NCI-H510A treated with DMSO at 0.1 percent for 48 hours (cell line): ENCODE results near the gene HK1.

Source experiments
- DNase-seq: peaks from one replicate; lab custom pipeline; 2025; lab: John Stamatoyannopoulos, UW

HK1 gene

GRCh38 chr10:69375307-69376151, 97.2 kb downstream of the HK1 start:
- peak; percentile 46 for DNase-seq

- no peak for DNase-seq
Observed at GRCh38 chr10:69376662-69377061, 98.4 kb downstream of the HK1 start.

GRCh38 chr10:69377191-69377590, 98.9 kb downstream of the HK1 start:
- no peak for DNase-seq

- no peak for DNase-seq
Observed at GRCh38 chr10:69377933-69378332, 99.6 kb downstream of the HK1 start.

GRCh38 chr10:69379800-69380199, 101.5 kb downstream of the HK1 start:
- no peak for DNase-seq

- no peak for DNase-seq
Observed at GRCh38 chr10:69382382-69383117, 104.3 kb downstream of the HK1 start.

- DNase-seq: no peak
Observed at GRCh38 chr10:69383558-69383957, 105.3 kb downstream of the HK1 start.

GRCh38 chr10:69384320-69384719, 106.0 kb downstream of the HK1 start:
- no peak for DNase-seq

GRCh38 chr10:69385454-69386350, 107.4 kb downstream of the HK1 start:
- no peak for DNase-seq

GRCh38 chr10:69387500-69387899, 109.2 kb downstream of the HK1 start:
- no peak for DNase-seq

- no peak for DNase-seq
Observed at GRCh38 chr10:69388488-69388887, 110.2 kb downstream of the HK1 start.

- peak; percentile 69 for DNase-seq
Observed at GRCh38 chr10:69389827-69390490, 111.7 kb downstream of the HK1 start.

- no peak for DNase-seq
Observed at GRCh38 chr10:69391158-69391557, 112.9 kb downstream of the HK1 start.

- peak; percentile 87 for DNase-seq
Observed at GRCh38 chr10:69392481-69393000, 114.2 kb downstream of the HK1 start.

GRCh38 chr10:69394020-69394419, 115.7 kb downstream of the HK1 start:
- no peak for DNase-seq

- DNase-seq: no peak
Observed at GRCh38 chr10:69397972-69398371, 119.7 kb downstream of the HK1 start.

GRCh38 chr10:69398466-69398865, 120.2 kb downstream of the HK1 start:
- DNase-seq: no peak

- DNase-seq: no peak
Observed at GRCh38 chr10:69400936-69401335, 122.6 kb downstream of the HK1 start.

- DNase-seq: no peak
Observed at GRCh38 chr10:69401416-69401815, 123.1 kb downstream of the HK1 start.

- DNase-seq: no peak
Observed at GRCh38 chr10:69402386-69402785, 124.1 kb downstream of the HK1 start.

- no peak for DNase-seq
Observed at GRCh38 chr10:69403066-69403465, 124.8 kb downstream of the HK1 start.

- no peak for DNase-seq
Observed at GRCh38 chr10:69403519-69403918, 125.2 kb downstream of the HK1 start.
